A673 (cell line): ENCODE measurements around the gene PFDN4.

Experiments used
- EZH2 ChIP-seq: fragments of 200-600 bp; sonication (generic); IDR thresholded peaks from 2 replicates; pipeline ENCODE4 v1.6.1; 2017; ENCODE audit warnings: borderline replicate concordance, low read depth, mild to moderate bottlenecking, mixed read lengths, antibody characterized with exemption, low read length; ENCODE audit not compliant: poor library complexity, severe bottlenecking
- TF ChIP-seq, protein P1 (sequence below): fragments of 300-800, 200-600 bp; sonication (generic); conservative IDR thresholded peaks from 2 replicates; pipeline ENCODE4 v1.5.1; 2017; ENCODE audit warnings: low read depth, mild to moderate bottlenecking, antibody characterized with exemption, low read length, moderate library complexity, mixed read lengths

DNA sequence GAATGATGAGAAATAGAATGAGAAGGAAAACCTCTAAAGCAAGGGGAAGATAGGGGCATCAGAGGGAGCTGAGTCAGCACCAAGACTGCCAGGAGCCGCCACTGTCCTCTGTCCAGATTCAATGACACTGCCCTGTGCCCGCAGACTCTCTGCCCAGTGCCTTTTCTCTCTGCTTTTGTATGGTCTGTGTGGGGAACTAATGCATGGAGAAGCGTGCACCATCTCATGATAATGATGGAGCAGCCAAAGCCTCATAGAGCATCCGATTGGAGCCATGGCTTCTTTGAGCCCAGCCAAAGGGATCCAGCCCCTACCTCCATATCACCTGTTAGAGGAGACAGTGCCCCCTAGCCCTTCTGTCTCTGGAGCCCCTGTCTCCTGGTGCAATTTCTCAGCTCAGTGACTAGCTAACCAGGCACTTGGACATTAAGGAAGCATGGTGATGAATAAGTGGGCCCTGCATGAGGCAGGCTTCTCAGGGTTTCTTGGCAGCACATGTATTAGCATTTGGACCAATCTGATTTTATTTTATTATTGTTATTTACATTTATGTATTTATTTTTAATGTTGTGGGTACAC lies 6.5 kb upstream of the PFDN4 start:
- TF ChIP-seq, protein P1, sequence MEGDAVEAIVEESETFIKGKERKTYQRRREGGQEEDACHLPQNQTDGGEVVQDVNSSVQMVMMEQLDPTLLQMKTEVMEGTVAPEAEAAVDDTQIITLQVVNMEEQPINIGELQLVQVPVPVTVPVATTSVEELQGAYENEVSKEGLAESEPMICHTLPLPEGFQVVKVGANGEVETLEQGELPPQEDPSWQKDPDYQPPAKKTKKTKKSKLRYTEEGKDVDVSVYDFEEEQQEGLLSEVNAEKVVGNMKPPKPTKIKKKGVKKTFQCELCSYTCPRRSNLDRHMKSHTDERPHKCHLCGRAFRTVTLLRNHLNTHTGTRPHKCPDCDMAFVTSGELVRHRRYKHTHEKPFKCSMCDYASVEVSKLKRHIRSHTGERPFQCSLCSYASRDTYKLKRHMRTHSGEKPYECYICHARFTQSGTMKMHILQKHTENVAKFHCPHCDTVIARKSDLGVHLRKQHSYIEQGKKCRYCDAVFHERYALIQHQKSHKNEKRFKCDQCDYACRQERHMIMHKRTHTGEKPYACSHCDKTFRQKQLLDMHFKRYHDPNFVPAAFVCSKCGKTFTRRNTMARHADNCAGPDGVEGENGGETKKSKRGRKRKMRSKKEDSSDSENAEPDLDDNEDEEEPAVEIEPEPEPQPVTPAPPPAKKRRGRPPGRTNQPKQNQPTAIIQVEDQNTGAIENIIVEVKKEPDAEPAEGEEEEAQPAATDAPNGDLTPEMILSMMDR = no peak
- TF ChIP-seq EZH2 = no peak
